ENCODE data around the gene TM4SF5. TPM values are rescaled to one million over a fixed set of nuclear protein-coding genes. Genes with fewer than 3 reads are reported as not detected.

The TM4SF5 gene
- polyA plus RNA-seq, 1 experiment: not detected

GRCh38 chr17:4788807-4789700, 17.4 kb downstream of the TM4SF5 start, which contains the start of gene GLTPD2:
GLTPD2 (plus strand) TSS chr17:4788964; CDS start chr17:4789012, 48 bp downstream.
- no peak for TF ChIP-seq CTCF (IDR thresholded peaks at IDR 0.05; ENCODE audit: low read depth, low read length)
- H3K27ac ChIP-seq (ENCODE audit: low read depth, low read length): no peak within 1 kb of the TSS
- H3K27me3 ChIP-seq (ENCODE audit: control insufficient read depth, insufficient read depth, low read length): peaks cover 23% of the 10 kb centered on the region
- CTCF ChIA-PET: interaction anchor here (0.6 to 5.7 kb wide), 13 partner anchors 9 to 269 kb away, joined by 3 to 46 read pairs (median 4); partner anchors contain the start of genes ARRB2, PLD2, RNF167 and SLC25A11
- POLR2A ChIA-PET: interaction anchor here (0.7 to 1.5 kb wide), 5 partner anchors 9 to 79 kb away, joined by 3 to 5 read pairs (median 4); partner anchors contain the start of genes ARRB2 and PLD2
- peak within 1 kb of the TSS; percentile 66 for H3K4me3 ChIP-seq (ENCODE audit: low read depth, low read length)
- no peak for DNase-seq (ENCODE audit: low read depth, low spot score)
- H3K9me3 ChIP-seq (ENCODE audit: control insufficient read depth, insufficient read depth, low read length): no peaks in the 10 kb centered on the region; the same call in 1 of the 2 replicates

GRCh38 chr17:4789701-4789950, 17.9 kb downstream of the TM4SF5 start:
- POLR2A ChIA-PET: interaction anchor here (1.1 to 1.5 kb wide), 4 partner anchors 10 to 79 kb away, joined by 3 to 5 read pairs (median 4); partner anchors contain the start of genes ARRB2 and PLD2
- Histone ChIP-seq H3K27ac (ENCODE audit: low read depth, low read length) (no peak overlapping the region), H3K4me3 (ENCODE audit: low read depth, low read length) (peak overlapping the region; percentile 66), H3K27me3 (ENCODE audit: control insufficient read depth, insufficient read depth, low read length) (peaks cover 18% of the 10 kb centered on the region), H3K9me3 (ENCODE audit: control insufficient read depth, insufficient read depth, low read length) (no peaks in the 10 kb centered on the region; the same call in 1 of the 2 replicates)
- CTCF ChIA-PET: interaction anchor here (0.6 to 5.7 kb wide), 14 partner anchors 8 to 269 kb away, joined by 3 to 46 read pairs (median 4); partner anchors contain the start of genes ARRB2, PLD2, RNF167 and SLC25A11
- DNase-seq (ENCODE audit: low read depth, low spot score): no peak
- TF ChIP-seq CTCF (IDR thresholded peaks at IDR 0.05; ENCODE audit: low read depth, low read length): no peak

- peak; percentile 69 for DNase-seq (ENCODE audit: low read depth, low spot score)
- Histone ChIP-seq H3K27me3 (ENCODE audit: control insufficient read depth, insufficient read depth, low read length) (peaks cover 17% of the 10 kb centered on the region), H3K4me3 (ENCODE audit: low read depth, low read length) (peak overlapping the region; percentile 66), H3K27ac (ENCODE audit: low read depth, low read length) (peak overlapping the region; percentile 75), H3K9me3 (ENCODE audit: control insufficient read depth, insufficient read depth, low read length) (no peaks in the 10 kb centered on the region; the same call in 1 of the 2 replicates)
- ChIA-PET CTCF (interaction anchor here (0.6 to 5.7 kb wide), 27 partner anchors 8 to 1762 kb away, joined by 3 to 46 read pairs (median 4); partner anchors contain the start of genes ARRB2, PELP1, PLD2 and RNF167), POLR2A (interaction anchor here (1.1 to 1.5 kb wide), 4 partner anchors 10 to 80 kb away, joined by 3 to 5 read pairs (median 4); partner anchors contain the start of genes ARRB2 and PLD2)
- peak; percentile 66 for TF ChIP-seq CTCF (IDR thresholded peaks at IDR 0.05; ENCODE audit: low read depth, low read length)
These were observed 18.4 kb downstream of the TM4SF5 start for GRCh38 chr17:4789951-4790704.

GRCh38 chr17:4790705-4791088, 19.0 kb downstream of the TM4SF5 start:
- Histone ChIP-seq H3K27ac (ENCODE audit: low read depth, low read length) (peak overlapping the region; percentile 75), H3K9me3 (ENCODE audit: control insufficient read depth, insufficient read depth, low read length) (no peaks in the 10 kb centered on the region; the same call in 1 of the 2 replicates), H3K27me3 (ENCODE audit: control insufficient read depth, insufficient read depth, low read length) (peaks cover 12% of the 10 kb centered on the region), H3K4me3 (ENCODE audit: low read depth, low read length) (peak overlapping the region; percentile 66)
- CTCF ChIA-PET: interaction anchor here (0.6 to 5.7 kb wide), 19 partner anchors 11 to 149 kb away, joined by 3 to 46 read pairs (median 5); partner anchors contain the start of genes ARRB2, PELP1, PLD2 and RNF167
- POLR2A ChIA-PET: interaction anchor here (1.5 kb wide), 3 partner anchors 11 to 68 kb away, joined by 3 to 5 read pairs (median 4); partner anchors contain the start of gene PLD2
- DNase-seq (ENCODE audit: low read depth, low spot score): no peak
- no peak for TF ChIP-seq CTCF (IDR thresholded peaks at IDR 0.05; ENCODE audit: low read depth, low read length)

Measured in AG04450 (cell line).